ENCODE data around the gene VEZT. TPM values are rescaled to one million over a fixed set of nuclear protein-coding genes. Genes with fewer than 3 reads are reported as not detected.

VEZT gene
- total and polyA plus RNA-seq, 9 of the 15 experiments (the other 6 are each of a cell fraction or from before 2014, with no cell fraction given) = 16.1 to 61.5 (median 32.6) TPM

GRCh38 chr12:95218150-95219133 is 835 bp downstream of the VEZT start (continued):
- TF ChIP-seq CREB3 (tag; conservative IDR thresholded peaks at IDR 0.05; ENCODE audit: low read depth) = no peak
- no peak for TF ChIP-seq ZNF561 (CRISPR knock-in tag; conservative IDR thresholded peaks at IDR 0.05)
- TF ChIP-seq ZNF239 (CRISPR knock-in tag; IDR thresholded peaks at IDR 0.05) = no peak
- TF ChIP-seq ZNF668 (CRISPR knock-in tag; IDR thresholded peaks at IDR 0.05) = no peak
- TF ChIP-seq AFF4 (CRISPR knock-in tag; IDR thresholded peaks at IDR 0.05) = 0 out of 2 replicates have a peak, but pooled peaks have one; percentile 9
- no peak for TF ChIP-seq ZNF740 (CRISPR knock-in tag; IDR thresholded peaks at IDR 0.05)
- peak in 1 of 2 experiments; percentile 29; a peak in 1 of 4 replicates for TF ChIP-seq ZNF740 (tag; IDR thresholded peaks at IDR 0.05)
- no peak for TF ChIP-seq GTF2E2 (tag; IDR thresholded peaks at IDR 0.05)
- no peak for TF ChIP-seq CBFA2T2 (conservative IDR thresholded peaks at IDR 0.05)
- TF ChIP-seq HES1 (IDR thresholded peaks at IDR 0.05; ENCODE audit: low read depth) = no peak
- TF ChIP-seq ZNF609 (CRISPR knock-in tag; IDR thresholded peaks at IDR 0.05; ENCODE audit: borderline replicate concordance) = no peak
- no peak for TF ChIP-seq PHB (CRISPR knock-in tag; IDR thresholded peaks at IDR 0.05)
- TF ChIP-seq MCM2 (IDR thresholded peaks at IDR 0.05; ENCODE audit: low read depth) = no peak
- TF ChIP-seq RBM22 (IDR thresholded peaks at IDR 0.05; ENCODE audit: low read depth, low read length, poor library complexity, severe bottlenecking) = no peak

Data from K562 (cell line).